NCI-H1092 (cell line): Measurements from ENCODE around the gene ISG15.
"Not testable (repeated sequence)": the region's sequence is repeated elsewhere in the genome, so short reads cannot be mapped to it uniquely, and the experiment has no call there.

ENCODE experiments used
- DNase-seq: peaks from one replicate; lab custom pipeline; 2025; lab: John Stamatoyannopoulos, UW

ISG15 gene

DNA sequence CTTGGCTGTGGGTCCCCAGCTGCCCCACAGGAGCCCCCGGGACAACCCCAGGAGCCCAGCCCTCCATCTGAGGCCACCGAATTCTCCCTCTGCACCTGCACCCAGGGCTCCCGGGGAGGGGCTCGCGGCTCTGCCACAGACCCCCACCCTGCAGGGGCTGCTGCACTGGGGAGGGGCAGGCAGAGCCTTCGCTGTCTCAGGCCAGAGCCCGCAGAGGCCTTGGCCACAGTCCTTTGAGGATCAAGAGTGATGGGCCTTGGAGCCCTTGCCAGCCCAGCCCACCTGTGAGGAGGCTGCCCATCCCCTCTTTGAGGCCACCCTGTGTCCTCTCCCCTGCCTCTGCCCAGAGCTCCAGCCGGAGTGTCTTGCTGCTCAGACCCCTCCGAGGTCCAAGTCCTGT is 37.9 kb upstream of the ISG15 start:
- DNase-seq: no peak

DNA sequence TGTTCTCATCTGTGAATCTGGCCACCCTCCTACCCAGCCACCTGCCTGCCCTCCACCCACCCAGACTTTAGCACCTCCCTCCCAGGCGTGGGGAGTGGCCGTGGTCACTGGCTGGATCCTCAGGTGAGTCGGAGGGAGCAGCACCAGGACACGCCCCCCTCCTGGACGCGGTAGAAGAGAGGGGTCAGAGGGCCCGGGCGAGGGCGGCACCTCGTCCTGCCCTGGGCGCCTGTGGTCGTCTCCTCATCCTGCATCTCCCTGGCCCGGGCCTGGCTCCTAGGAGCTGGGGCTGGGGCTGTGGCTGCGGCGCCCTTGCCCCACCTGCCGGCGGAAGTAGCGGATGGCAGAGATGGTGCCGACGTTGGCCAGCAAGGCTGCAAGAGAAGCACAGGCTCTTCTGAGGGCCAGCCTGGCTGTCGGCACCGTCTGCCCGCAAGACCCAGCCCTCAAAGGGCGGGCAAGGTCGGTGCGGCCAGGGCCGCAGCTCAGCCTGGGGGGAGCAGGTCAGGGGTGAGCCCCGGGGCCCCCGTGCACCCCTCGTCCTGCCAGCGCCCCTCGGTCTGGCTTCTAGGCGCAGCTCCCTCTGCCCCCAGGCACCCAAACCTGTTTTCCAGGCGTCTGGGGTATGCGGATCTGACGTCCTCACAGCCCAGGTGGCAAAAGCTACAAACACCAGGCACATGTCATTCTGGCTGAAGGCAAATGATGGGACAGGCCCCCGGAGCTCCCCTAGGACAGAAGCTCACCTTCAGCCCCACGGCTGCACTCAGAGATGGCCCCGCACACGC is 37.2 kb upstream of the ISG15 start:
- DNase-seq: no peak

GRCh38 chr1:976791-977190 is 36.5 kb upstream of the ISG15 start:
- DNase-seq: not testable (repeated sequence)

- no peak for DNase-seq
Observed at GRCh38 chr1:978069-978834, 35.0 kb upstream of the ISG15 start.

- DNase-seq: no peak
Observed at GRCh38 chr1:978835-979743, 34.2 kb upstream of the ISG15 start.

DNA sequence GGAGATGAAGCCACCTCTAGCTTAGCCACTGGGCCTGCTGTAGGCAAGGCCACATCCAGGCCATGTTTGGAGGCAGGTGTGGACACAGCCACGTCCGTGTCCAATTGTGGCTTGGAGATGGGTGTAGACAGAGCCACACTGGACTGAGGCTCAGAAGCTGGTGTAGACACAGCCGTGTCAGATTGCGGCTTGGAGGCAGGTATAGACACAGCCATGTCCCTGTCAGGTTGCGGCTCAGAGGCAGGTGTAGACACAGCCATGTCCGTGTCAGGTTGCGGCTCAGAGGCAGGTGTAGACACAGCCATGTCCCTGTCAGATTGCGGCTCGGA is 33.6 kb upstream of the ISG15 start:
- no peak for DNase-seq

DNA sequence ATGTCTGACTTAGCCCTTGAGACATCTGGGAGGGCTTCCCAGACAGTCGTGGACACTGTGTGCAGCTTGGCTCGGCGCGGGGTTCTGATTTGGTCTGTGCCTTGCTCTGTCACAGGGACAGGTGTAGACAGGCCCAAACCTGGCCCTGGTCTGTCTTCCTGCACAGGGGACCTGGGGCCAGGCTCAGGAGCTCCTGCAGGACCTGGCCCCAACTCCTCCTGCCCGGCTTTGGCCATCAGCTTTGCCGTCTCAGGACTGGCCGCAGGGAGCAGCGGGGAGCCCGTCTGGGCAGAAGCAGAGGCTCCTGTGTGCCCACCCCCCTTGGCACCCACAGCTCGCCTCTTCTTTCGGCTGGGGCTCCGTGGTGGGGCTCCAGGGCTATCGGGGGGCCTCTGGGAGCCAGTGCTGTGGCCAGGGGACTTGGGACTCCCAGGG is 33.1 kb upstream of the ISG15 start:
- no peak for DNase-seq

- no peak for DNase-seq
Observed at GRCh38 chr1:980602-981395, 32.5 kb upstream of the ISG15 start.

DNA sequence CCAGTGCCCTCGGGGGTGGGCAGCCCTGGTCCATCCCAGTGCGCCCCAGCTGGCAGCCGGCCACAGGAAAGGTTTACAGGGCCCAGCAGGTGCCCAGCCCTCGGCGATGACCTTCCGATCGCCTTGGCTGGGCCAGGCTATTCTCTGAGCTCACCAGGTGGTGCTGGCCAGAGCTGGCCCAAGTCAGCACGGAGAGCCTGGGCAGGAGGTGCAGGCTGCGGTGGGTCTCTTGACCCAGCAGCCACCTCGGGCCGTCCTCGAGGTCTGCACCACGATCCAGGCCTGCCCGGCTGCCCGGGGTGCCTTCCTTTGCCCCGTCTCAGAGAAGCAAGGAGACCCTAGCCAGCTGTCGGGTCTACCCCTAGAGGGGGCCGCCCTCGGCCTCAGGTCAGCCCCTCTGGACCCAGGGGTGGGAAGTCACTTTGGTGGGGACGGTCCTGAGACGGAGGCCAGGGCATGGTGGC is 31.8 kb upstream of the ISG15 start:
- no peak for DNase-seq

DNA sequence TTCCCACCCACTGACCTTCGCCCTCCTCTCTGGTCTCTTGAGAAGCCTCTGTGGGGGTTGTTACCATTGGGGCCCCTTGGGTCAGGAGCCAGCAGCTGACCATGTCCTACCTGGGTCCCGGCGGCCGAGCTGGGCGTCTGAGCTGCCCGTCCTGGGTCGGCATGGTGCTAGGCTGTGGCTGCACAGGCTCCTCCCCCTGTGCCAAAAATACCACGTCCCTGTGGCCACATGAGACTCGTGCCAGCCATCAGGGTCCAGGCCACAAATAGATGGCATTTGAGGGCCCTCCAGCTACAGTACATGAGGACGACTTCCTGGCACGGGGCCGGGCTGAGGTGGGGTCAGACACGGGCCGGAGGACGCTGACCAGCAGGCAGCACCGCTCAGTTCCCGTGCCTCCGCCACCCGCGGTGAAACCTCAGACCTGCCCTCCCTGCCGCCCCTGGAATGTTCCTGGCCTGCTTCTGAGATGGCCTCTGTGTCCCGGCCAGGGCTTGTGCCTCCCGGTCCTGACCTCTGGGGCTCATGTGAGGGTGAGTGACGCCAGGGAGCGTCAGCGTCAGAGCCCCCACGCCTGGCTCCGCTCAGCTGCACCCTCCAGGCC is 31.2 kb upstream of the ISG15 start, which contains the start of gene PERM1:
PERM1 (minus strand) TSS at position 139 of the 604 bp plus-strand sequence. CDS start 1,064 bp downstream, outside the sequence.
- no peak for DNase-seq

- DNase-seq: no peak
Observed at GRCh38 chr1:982765-983436, 30.4 kb upstream of the ISG15 start.

DNA sequence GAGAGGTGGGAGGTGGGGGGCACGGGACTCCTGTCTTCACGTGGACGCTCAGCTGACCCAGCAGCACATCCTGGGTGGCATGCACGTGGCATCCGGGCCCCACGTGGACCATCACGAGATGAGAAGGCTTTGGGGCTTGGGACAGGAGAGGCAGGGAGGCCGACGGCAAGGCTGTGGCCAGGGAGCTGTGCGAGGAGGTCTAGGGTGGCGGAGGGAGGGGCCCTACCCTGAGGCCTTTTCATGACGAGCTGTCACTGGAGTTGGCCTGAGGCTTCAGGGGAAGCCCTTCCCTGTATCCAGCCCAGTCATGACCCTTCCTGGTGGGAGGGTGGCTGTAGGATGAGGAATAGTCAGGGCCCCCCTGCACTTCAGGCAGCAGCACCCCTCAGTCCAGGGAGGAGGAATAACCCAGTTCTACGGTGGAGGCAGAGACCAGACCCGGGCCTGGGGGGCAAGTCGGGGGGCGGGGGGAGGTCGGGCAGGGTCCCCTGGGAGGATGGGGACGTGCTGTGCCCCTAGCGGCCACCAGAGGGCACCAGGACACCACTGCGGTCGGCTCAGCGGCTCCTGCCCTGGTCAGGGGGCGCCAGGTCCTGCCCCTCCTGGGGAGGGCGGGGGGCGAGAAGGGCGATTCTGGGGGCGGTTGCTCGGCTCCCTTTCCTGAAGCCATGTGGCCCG is 29.4 kb upstream of the ISG15 start:
- no peak for DNase-seq

DNA sequence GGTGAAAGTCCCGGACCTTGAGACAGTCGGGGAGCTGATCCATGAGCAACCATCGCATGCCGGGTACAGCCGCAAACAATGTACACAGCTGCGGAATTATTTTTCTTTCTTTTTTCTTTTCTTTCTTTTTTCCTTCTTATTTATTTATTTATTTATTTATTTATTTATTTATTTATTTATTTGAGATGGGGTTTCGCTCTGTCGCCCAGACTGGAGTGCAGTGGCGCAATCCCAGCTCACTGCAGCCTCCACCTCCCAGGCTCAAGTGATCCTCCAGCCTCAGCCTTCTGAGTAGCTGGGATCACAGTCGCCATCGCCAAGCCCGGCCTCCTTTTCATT is 28.9 kb upstream of the ISG15 start:
- DNase-seq: no peak

DNA sequence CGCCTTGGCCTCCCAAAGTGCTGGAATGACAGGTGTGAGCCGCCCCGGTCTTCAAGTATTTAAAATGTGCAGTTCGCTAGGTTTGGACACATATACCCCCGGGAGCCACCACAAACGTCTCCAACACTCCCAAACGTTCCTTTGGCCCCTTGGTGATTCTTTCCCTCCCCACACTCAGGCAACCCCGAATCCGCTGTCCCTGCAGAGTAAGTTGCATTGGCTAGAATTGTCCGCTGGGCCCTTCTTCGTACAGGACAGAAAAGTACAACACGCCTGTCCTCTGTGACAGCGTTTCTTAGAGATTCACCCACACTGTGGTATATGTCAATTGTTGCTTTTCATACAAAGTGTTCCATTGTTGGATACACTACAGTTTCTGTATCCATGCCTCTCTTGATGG is 28.2 kb upstream of the ISG15 start:
- no peak for DNase-seq

DNA sequence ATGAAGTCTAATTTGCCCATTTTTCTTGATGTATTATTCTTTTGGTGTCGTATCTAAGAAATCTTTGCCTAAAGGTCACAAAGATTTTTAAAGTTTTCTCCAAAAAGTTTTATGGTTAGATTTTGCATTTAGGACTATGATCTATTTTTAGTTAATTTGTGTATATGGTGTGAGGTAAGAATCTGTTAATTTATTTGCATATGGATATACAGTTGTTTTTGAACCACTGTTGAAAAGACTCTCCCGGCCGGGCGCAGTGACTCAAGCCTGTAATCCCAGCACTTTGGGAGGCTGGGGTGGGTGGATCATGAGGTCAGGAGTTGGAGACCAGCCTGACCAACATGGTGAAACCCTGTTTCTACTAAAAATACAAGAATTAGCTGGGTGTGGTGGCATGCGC is 25.2 kb upstream of the ISG15 start:
- not testable (repeated sequence) for DNase-seq

DNA sequence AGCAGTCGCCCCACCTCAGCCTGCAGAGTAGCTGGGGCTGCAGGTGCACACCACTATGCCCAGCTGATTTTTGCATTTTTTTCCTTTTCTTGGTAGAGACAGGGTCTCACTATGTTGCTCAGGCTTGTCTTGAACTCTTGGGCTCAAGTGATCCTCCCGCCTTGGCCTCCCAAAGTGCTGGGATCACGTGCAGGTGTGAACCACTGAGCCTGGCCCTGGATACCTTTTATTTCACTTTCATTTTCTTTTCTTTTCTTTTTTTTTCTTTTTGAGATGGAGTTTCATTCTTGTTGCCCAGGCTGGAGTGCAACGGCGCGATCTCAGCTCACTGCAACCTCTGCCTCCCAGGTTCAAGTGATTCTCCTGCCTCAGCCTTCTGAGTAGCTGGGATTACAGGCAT is 22.0 kb upstream of the ISG15 start:
- not testable (repeated sequence) for DNase-seq

DNA sequence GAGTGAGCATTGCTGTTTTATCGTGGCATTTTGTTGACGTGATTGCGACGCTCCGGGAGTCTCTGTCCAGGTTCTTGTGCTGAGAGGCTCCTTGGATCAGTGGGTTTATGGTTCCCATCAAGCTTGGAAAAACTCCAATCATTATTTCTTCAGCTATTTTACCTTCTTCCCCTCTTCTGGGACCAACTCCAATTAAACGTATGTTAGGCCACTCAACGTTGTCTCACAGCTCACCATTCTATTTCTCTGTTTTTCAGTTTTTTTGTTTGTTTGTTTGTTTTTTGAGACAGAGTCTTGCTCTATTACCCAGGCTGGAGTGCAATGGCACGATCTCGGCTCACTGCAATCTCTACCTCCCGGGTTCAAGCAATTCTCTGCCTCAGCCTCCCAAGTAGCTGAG is 21.4 kb upstream of the ISG15 start:
- no peak for DNase-seq

DNA sequence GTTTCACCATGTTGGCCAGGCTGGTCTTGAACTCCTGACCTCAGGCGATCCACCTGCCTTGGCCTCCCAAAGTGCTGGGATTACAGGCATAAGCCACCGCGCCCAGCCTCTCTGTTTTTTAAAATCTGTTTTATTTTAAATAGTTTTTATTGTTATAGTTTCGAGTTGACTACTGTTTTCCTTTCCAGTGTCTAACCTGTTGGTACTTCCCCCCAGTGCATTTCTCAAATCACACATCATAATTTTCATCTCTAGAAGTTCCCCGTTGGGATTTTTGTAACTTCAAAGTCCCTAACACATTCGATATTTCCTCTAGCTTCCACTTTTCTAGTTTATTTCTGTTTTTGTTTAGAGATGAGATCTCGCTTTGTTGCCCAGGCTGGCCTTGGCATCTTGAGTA is 20.9 kb upstream of the ISG15 start:
- no peak for DNase-seq

DNA sequence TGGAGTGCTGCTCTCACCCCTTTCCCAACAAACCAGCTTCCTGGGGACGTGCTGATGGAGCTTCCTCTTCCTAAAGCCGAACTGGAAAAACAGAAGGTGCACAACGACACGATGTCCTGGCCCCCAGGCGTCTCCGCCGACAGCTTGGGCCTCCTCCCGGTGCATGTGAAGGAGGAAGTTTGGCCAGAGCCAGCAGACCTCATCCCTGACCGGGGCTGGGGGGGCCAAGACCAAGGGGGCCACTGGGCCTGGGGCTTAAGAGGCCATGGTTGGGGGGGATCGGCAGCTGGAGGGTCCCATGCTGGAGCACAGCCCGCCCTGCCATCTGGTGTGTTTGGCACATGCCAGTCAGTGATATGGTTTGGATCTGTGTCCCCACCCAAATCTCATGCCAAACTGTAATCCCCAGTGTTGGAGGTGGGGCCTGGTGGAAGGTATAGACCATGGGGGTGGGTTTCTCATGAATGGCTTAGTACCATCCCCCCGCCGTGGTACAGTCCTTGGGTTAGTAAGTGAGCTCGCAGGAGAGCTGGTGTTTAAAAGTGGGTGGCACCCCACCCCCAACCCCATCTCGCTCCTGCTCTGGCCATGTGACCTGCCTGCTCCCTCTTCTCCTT is 19.8 kb upstream of the ISG15 start:
- no peak for DNase-seq

GRCh38 chr1:994546-994945 is 18.8 kb upstream of the ISG15 start:
- not testable (repeated sequence) for DNase-seq
